EH (cell line): ENCODE measurements around the gene ADAP2.
"Not testable (repeated sequence)": the region's sequence is repeated elsewhere in the genome, so short reads cannot be mapped to it uniquely, and the experiment has no call there.

Experiments used
- DNase-seq: peaks from one replicate; pipeline ENCODE4 v3.0.0-alpha.2; 2015; ENCODE audit warnings: low read depth

Gene ADAP2

GRCh38 chr17:30929861-30930260, 8.1 kb downstream of the ADAP2 start:
- not testable (repeated sequence) for DNase-seq

- DNase-seq = no peak
Observed at GRCh38 chr17:30930495-30930894, 8.8 kb downstream of the ADAP2 start.

DNA sequence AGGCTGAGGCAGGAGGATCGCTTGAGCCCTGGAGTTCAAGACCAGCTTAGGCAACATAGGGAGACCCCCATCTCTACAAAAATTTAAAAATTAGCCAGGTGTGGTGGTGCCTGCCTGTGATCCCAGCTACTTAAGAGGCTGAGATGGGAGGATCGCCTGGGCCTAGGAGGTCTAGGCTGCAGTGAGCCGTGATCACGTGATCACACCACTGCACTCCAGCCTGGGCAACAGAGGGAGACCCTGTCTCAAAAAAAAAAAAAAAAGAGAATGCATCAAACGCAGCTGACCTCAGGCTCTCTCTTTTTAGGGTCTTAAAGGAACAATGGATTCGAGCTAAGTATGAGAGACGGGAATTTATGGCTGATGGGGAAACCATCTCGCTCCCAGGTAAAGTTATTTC, 9.8 kb downstream of the ADAP2 start:
- not testable (repeated sequence) for DNase-seq

GRCh38 chr17:30933966-30934365, 12.2 kb downstream of the ADAP2 start:
- no peak for DNase-seq

GRCh38 chr17:30939051-30939689, 17.4 kb downstream of the ADAP2 start:
- no peak for DNase-seq

DNA sequence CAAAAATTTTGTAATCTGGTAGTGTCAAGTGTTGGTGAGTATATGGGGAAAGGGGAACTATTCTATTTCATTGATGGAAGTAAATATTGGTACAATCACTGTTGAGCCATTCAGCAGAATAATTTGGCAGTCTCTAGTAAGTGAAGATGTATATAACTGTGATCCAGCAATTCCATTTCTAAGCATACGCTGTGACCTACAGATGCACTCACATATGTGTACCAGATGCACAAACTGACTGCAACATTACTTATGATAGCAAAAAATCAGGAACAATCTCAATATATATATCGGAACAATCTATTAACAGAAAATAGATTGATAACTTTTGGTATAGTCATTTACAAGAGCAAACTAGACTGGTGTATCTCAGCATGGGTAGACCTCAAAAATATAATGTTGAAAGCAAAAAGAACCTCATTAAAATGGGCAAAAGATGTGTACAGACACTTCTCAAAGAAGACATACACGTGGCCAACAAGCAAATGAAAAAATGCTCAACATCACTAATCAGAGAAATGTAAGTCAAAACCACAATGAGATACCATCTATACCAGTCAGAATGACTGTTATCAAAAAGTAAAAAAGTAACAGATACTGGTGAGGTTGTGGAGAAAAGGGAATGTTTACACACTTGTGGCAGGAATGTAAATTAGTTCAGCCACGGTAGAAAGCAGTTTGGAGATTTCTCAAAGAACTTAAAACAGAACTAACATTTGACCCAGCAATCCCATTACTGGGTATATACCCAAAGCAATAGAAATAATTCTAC, 20.7 kb downstream of the ADAP2 start:
- peak; percentile 67 for DNase-seq

DNA sequence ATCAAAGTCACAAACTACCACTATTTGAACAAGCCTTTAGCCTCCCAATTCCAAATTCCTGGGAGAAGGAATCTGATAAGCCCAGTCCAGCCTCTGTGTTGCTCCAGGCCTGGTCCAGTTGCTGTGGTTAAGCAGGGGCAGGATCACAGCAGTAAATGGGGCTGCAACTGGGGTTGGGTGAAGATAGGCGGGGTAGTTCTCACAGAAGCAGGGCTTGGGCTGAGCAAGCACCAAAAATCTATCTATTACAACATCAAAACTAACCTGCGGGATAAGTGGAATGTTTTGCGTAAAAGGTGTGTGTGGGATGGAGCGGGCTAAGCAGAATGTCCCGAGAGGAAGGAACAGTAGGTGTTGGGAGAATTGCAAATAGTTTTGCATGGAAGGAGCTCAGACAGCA, 26.1 kb downstream of the ADAP2 start:
- DNase-seq = no peak

DNA sequence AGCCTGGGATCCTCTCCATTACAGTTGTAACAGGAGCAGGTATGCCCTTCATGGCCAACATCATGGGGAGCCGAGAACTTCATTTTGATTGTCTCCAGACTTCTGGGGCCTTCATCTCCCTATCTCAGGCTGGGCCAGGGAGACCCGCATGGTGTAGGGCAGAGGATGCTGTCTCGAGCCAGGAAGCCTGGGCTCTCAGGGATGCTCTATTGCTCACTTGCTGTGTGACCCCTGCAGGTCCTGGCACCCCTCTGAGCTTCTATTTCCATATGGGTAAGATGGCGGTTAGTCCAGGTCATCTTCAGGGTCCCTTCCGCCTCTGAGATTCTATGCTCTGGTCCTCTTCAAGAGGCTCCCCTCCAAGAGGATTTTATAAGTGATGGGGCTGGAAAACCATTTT, 28.4 kb downstream of the ADAP2 start:
- DNase-seq = no peak

- DNase-seq = peak; percentile 92
Observed at GRCh38 chr17:30950669-30951399, 29.1 kb downstream of the ADAP2 start.

- no peak for DNase-seq
Observed at GRCh38 chr17:30952638-30953393, 31.1 kb downstream of the ADAP2 start.

DNA sequence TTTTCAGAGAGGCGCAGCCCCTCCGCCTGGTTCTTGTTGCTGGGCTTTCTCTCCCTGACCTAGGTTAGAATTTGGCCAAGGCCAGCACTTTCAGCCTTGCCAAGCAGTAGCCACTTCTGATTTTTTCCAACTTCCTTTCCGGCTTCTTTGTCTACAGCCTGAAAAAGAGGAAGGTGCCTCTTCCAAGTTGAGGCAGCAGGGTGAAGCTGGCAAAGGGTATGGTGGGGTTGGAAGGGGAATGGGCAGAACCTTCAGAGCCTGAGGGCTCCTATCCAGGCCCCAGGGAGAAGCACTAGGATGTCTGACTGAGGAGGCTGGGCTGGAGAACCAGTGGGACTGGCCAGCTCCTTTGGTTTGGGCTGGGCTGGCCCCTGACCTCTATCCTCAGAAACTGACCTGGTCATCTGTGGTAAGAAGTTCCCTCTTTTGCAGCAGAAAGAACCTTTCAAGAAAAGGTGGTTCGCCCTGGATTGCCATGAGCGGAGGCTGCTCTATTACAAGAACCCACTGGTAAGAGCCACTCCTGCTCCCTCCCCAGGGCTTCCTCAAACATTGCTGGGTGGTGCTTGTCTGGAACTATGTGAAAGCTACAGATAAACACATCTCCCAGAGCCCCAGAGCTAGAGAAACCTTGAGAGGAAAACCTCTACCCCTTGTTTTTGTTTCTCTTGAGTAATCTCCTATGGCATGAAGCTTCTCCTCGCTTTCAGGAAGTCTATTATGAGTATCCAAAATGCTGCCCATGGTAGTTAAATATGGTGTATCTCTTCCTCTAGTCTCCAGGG, 32.5 kb downstream of the ADAP2 start:
- peak; percentile 45 for DNase-seq

GRCh38 chr17:30956764-30957374, 35.1 kb downstream of the ADAP2 start:
- DNase-seq = peak; percentile 54

DNA sequence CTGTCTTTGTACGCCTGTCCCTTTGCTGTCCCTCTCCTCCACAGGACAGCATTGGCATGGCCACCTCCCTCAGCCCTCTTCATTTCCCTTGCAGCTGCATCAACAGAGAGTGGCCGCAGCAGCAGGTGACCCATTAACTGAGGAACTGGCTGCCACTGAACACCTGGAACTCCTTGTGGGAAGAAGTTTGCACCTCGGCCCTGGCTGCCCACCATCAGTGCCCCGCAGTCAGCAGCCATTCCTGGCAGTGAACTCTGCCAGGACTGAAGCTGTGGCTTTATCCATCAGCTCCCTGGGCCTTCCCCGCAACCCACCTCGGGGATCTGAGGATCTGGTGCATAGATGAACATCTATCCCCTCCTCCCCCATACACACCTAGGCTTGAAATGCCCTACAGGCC, 36.0 kb downstream of the ADAP2 start:
- DNase-seq = no peak

- peak; percentile 22 for DNase-seq
Observed at GRCh38 chr17:30958187-30958586, 36.4 kb downstream of the ADAP2 start.

GRCh38 chr17:30961209-30962188, 39.8 kb downstream of the ADAP2 start:
- peak; percentile 57 for DNase-seq

- DNase-seq = not testable (repeated sequence)
Observed at GRCh38 chr17:30964312-30964711, 42.6 kb downstream of the ADAP2 start.

GRCh38 chr17:30964876-30965275, 43.1 kb downstream of the ADAP2 start:
- DNase-seq = peak; percentile 55

- DNase-seq = no peak
Observed at GRCh38 chr17:30965686-30966085, 43.9 kb downstream of the ADAP2 start.

DNA sequence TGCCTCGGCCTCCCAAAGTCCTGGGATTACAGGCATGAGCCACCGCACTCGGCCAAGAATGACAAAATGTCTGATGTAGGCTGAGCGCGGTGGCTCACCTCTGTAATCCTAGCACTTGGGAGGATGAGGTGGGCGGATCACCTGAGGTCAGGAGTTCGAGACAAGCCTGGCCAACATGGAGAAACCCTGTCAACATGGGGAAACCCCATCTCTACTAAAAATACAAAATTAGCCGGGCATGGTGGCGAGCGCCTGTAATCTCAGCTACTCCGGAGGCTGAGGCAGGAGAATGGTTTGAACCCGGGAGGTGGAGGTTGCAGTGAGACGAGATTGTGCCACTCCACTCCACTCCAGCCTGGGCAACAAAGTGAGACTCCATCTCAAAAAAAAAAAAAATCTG, 46.2 kb downstream of the ADAP2 start:
- not testable (repeated sequence) for DNase-seq
